HepG2 (cell line): Measurements from ENCODE around the gene GNB1. TPM values are rescaled to one million over a fixed set of nuclear protein-coding genes. Genes with fewer than 3 reads are reported as not detected.

Experiments
- ATAC-seq: fragments of 200-7000 bp; cut with Tn5 transposase; 3 replicates; pipeline ENCODE4 v1.9.1; 2020; ENCODE audit warnings: mild to moderate bottlenecking, moderate library complexity
- BruUV-seq: library from RNA; stranded (reverse); fragments of 400-500 nt; replicated peaks from 2 replicates; lab custom pipeline; 2021; lab: Mats Ljungman, UMichigan
- CTCF ChIA-PET: fragments of 300-600 bp; formaldehyde crosslinking; extraction: SDS; loops from one replicate; lab custom pipeline; 2021; ENCODE audit warnings: low total read pairs, inconsistent platforms, low intra/inter-chr PET ratio; lab: Yijun Ruan, JAX
- POLR2A ChIA-PET: fragments of 350-600 bp; sonication (Branson Sonifier 250); formaldehyde crosslinking; loops from one replicate; lab custom pipeline; 2020; ENCODE audit warnings: antibody characterized with exemption, inconsistent platforms; lab: Yijun Ruan, JAX
- DNase-seq: peaks from one replicate; pipeline ENCODE4 v3.0.0-alpha.2; 2015; ENCODE audit warnings: low spot score
- FAIRE-seq: peaks from 3 replicates; lab custom pipeline; 2011; peaks lifted over from hg19 to GRCh38; lab: Jason Lieb, UNC
- H2AFZ ChIP-seq: one replicate; pipeline ENCODE4 v1.6.1; 2011; ENCODE audit warnings: low read length, inconsistent platforms
- H3K27ac ChIP-seq: fragments of 300-600 bp; 3 replicates; pipeline ENCODE4 v1.8.0; 2011; ENCODE audit warnings: mixed run types, mild to moderate bottlenecking, mixed read lengths, low read length, inconsistent platforms; ENCODE audit not compliant: insufficient read depth; ENCODE audit errors: extremely low read length
- H3K27me3 ChIP-seq, 2 experiments: fragments of 200-600 bp in 1 of 2; 2 replicates in 1 of 2; 3 replicates in 1 of 2; pipeline versions ENCODE4 v1.6.0 to v1.8.0; 2011; ENCODE audit warnings: low read length in 2 of 2, mild to moderate bottlenecking in 2 of 2, moderate library complexity in 2 of 2, inconsistent platforms in 1 of 2; ENCODE audit not compliant: insufficient read depth in 2 of 2, control insufficient read depth in 1 of 2
- H3K36me3 ChIP-seq, 2 experiments: fragments of 200-600 bp in 1 of 2; replicated peaks in 1 of 2; 2 replicates in 1 of 2; 3 replicates in 1 of 2; pipeline versions ENCODE4 v1.5.1 to v1.8.0; 2011; ENCODE audit warnings: low read length in 2 of 2, inconsistent platforms in 1 of 2; ENCODE audit not compliant: insufficient read depth in 2 of 2, control insufficient read depth in 1 of 2
- H3K4me1 ChIP-seq: 2 replicates; pipeline ENCODE4 v1.5.1; 2012; ENCODE audit warnings: low read length, inconsistent platforms; ENCODE audit not compliant: insufficient read depth
- H3K4me2 ChIP-seq: 2 replicates; pipeline ENCODE4 v1.6.0; 2011; ENCODE audit warnings: low read depth, low read length, inconsistent platforms
- H3K4me3 ChIP-seq, 3 experiments: fragments of 200-600 bp in 1 of 3; sonication (generic), shearing (Covaris generic) in 1 of 3; replicated peaks in 1 of 3; 2 replicates each; pipeline ENCODE4 v1.5.1; 2011 to 2016; ENCODE audit warnings: low read length in 3 of 3, inconsistent platforms in 2 of 3, low read depth in 2 of 3, mild to moderate bottlenecking in 2 of 3, control low read depth in 1 of 3, mixed read lengths in 1 of 3; ENCODE audit not compliant: insufficient read depth in 1 of 3
- H3K79me2 ChIP-seq: one replicate; pipeline ENCODE4 v1.6.1; 2011; ENCODE audit warnings: low read length, inconsistent platforms; ENCODE audit not compliant: insufficient read depth
- H3K9ac ChIP-seq: 2 replicates; pipeline ENCODE4 v1.6.0; 2011; ENCODE audit warnings: mild to moderate bottlenecking, low read depth, low read length, inconsistent platforms; ENCODE audit not compliant: insufficient read depth
- H3K9me3 ChIP-seq: 2 replicates; pipeline ENCODE4 v1.5.1; 2012; ENCODE audit warnings: mild to moderate bottlenecking, low read length
- H4K20me1 ChIP-seq: 2 replicates; pipeline ENCODE4 v1.6.0; 2011; ENCODE audit warnings: inconsistent platforms, mild to moderate bottlenecking, low read length, moderate library complexity; ENCODE audit not compliant: insufficient read depth
- CREB1 ChIP-seq, 2 experiments: fragments of 450-650 bp in 1 of 2; IDR thresholded peaks; 2 replicates each; pipeline ENCODE4 v1.6.1; 2016 to 2017; ENCODE audit warnings: control low read depth in 1 of 2, mild to moderate bottlenecking in 1 of 2, missing compliant biosample characterization in 1 of 2, missing genetic modification characterization in 1 of 2
- ERF ChIP-seq: IDR thresholded peaks from 2 replicates; pipeline ENCODE4 v1.6.1; 2018; ENCODE audit warnings: missing biosample characterization, missing genetic modification reagents
- HNRNPLL ChIP-seq: fragments of 200-400 bp; formaldehyde crosslinking; IDR thresholded peaks from 2 replicates; pipeline ENCODE4 v1.6.1; 2017; ENCODE audit warnings: mild to moderate bottlenecking, low read depth, low read length; ENCODE audit not compliant: poor library complexity, severe bottlenecking
- ISL2 ChIP-seq: sonication (generic); formaldehyde crosslinking; IDR thresholded peaks from 2 replicates; pipeline ENCODE4 v1.5.0; 2020; ENCODE audit warnings: missing genetic modification reagents
- KLF12 ChIP-seq: sonication (generic); formaldehyde crosslinking; IDR thresholded peaks from 2 replicates; pipeline ENCODE4 v1.4.0; 2020; ENCODE audit warnings: missing genetic modification reagents, borderline replicate concordance
- KLF15 ChIP-seq: sonication (generic); formaldehyde crosslinking; IDR thresholded peaks from 2 replicates; pipeline ENCODE4 v1.8.1; 2023; ENCODE audit warnings: borderline replicate concordance, mild to moderate bottlenecking, inconsistent platforms, missing genetic modification reagents, mixed read lengths
- MTA3 ChIP-seq: sonication (generic); formaldehyde crosslinking; IDR thresholded peaks from 2 replicates; pipeline ENCODE4 v1.4.0; 2020; ENCODE audit warnings: missing genetic modification reagents
- NR3C1 ChIP-seq: sonication (generic); formaldehyde crosslinking; IDR thresholded peaks from 2 replicates; pipeline ENCODE4 v1.4.0; 2020; ENCODE audit warnings: missing genetic modification reagents
- PTBP1 ChIP-seq: fragments of 200-400 bp; formaldehyde crosslinking; IDR thresholded peaks from 2 replicates; pipeline ENCODE4 v1.6.1; 2018; ENCODE audit warnings: low read length, low read depth; ENCODE audit not compliant: poor library complexity, severe bottlenecking
- RBM39 ChIP-seq: fragments of 200-400 bp; formaldehyde crosslinking; IDR thresholded peaks from one replicate; pipeline ENCODE4 v1.6.1; 2018; ENCODE audit warnings: antibody characterized with exemption, mild to moderate bottlenecking, low read depth, low read length; ENCODE audit not compliant: poor library complexity, severe bottlenecking
- TP53 ChIP-seq: sonication (generic); formaldehyde crosslinking; conservative IDR thresholded peaks from 2 replicates; pipeline ENCODE4 v1.4.0; 2020; ENCODE audit warnings: missing genetic modification reagents
- WGBS: methylation state at CpG from one replicate; pipeline ENCODE4 v1.1.6; 2017; ENCODE audit warnings: low lambda C conversion rate; 5-methylcytosine and 5-hydroxymethylcytosine counted together
- in situ Hi-C: cut with HindIII; loops from 2 replicates; pipeline ENCODE4 v1.10.0; 2017; ENCODE audit warnings: low pct_unique_long_range_greater_than_20kb; ENCODE audit not compliant: extremely low pct_ligation_motif_present
- intact Hi-C: fragments of 100-400 bp; cut with micrococcal nuclease; formaldehyde crosslinking; loops from one replicate; pipeline ENCODE4 v1.10.0; 2022; ENCODE audit not compliant: unreplicated experiment
- polyA plus RNA-seq, 8 experiments: library from polyadenylated mRNA; depleted of rRNA in 3 of 8; stranded (reverse) in 7 of 8; unstranded in 1 of 8; fragments of >200 nt; fragmentation: Illumina TruSeq in 4 of 8; extraction: Trizol in 4 of 8; gene quantifications; 2 replicates each; pipeline versions ENCODE4 v1.2.1 to v1.2.3, GENCODE V29; 2011 to 2016; ENCODE audit warnings: low read depth in 4 of 8, missing spikeins in 1 of 8, mixed read lengths in 1 of 8; ENCODE audit not compliant: insufficient read depth in 1 of 8
- total RNA-seq, 5 experiments: library from RNA; depleted of rRNA; stranded (reverse); fragments of >200 nt; fragmentation: Illumina TruSeq; extraction: Trizol; gene quantifications; 2 replicates each; pipeline ENCODE4 v1.2.3, GENCODE V29; 2016; ENCODE audit warnings: low read depth in 1 of 5
- TF ChIP-seq, protein P1 (sequence below): sonication (generic); formaldehyde crosslinking; IDR thresholded peaks from 2 replicates; pipeline ENCODE4 v1.5.0; 2020; ENCODE audit warnings: missing genetic modification reagents
- TF ChIP-seq, protein P2 (sequence below): sonication (generic); formaldehyde crosslinking; IDR thresholded peaks from 2 replicates; pipeline ENCODE4 v1.5.0; 2020; ENCODE audit warnings: missing genetic modification reagents, mild to moderate bottlenecking, borderline replicate concordance
- TF ChIP-seq, protein P3 (sequence below): sonication (generic); formaldehyde crosslinking; IDR thresholded peaks from 2 replicates; pipeline ENCODE4 v1.9.0; 2022; ENCODE audit warnings: missing genetic modification reagents, mild to moderate bottlenecking, borderline replicate concordance
- TF ChIP-seq, protein P4 (sequence below): conservative IDR thresholded peaks from 2 replicates; pipeline ENCODE4 v1.6.1; 2018; ENCODE audit warnings: missing genetic modification reagents
- TF ChIP-seq, protein P5 (sequence below): sonication (generic); formaldehyde crosslinking; IDR thresholded peaks from 2 replicates; pipeline ENCODE4 v1.5.0; 2020; ENCODE audit warnings: mild to moderate bottlenecking, missing genetic modification reagents, moderate library complexity

GNB1 gene
- total and polyA plus RNA-seq, 2 of the 13 experiments (the other 11 are each of a cell fraction or from before 2014, with no cell fraction given) = 66.2 to 327 TPM

DNA sequence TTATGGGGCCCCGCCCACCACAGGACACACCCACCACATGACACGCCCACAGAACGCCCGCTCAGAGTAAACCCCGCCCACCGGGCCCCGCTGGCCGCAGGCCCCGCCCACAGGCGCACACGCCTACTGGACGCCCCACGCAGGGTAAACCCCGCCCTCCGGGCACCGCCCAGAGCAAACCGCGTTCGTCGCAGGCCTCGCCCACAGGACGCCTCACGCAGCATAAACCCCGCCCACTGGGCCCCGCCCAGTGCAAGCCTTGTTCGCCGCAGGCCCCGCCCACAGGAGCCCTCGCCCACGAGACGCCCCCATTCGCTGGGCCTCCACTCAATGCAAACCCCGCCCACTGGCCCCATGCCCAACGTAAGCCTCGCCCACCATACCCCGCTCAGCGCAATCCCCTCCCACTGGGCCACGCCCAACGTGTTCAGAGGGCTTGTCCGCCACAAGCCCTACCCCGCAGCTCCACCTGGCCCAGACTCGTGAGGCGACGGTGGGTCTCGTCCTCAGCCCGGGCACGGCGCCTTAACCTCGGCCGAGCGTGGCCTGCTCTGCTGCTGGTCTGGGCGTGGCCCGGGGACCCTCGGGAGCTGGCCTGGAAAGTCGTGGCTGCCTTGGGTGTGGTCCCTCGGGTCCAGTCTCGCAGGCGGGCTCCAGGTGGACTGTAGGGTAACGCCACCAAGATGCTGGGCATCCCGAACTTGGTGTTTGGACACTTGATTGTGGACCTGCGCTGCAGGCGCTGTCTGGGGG lies 28.6 kb upstream of the GNB1 start:
- no peaks in the 10 kb centered on the region for H3K9me3 ChIP-seq
- BruUV-seq = no TSS peak
- H3K4me1 ChIP-seq = peaks cover 65% of the 10 kb centered on the region
- H3K4me2 ChIP-seq = peak overlapping the region; percentile 90
- H3K27me3 ChIP-seq = peaks cover 6 to 10% of the 10 kb centered on the region in 2 experiments; a peak in 4 of 5 replicates
- DNase-seq (peak; percentile 96), ATAC-seq (peak; percentile 65), FAIRE-seq (peak; percentile 96)
- H3K36me3 ChIP-seq = no peaks in the 10 kb centered on the region
- WGBS = under 1% methylated on average over 30 of the region's 62 CpGs
- in situ Hi-C loops (no loop called here), intact Hi-C loops (no loop called here)
- H4K20me1 ChIP-seq = no peaks in the 10 kb centered on the region
- no peaks in the 10 kb centered on the region for H3K79me2 ChIP-seq
- peak overlapping the region; percentile 64 for H3K9ac ChIP-seq
- ChIA-PET POLR2A (interaction anchor here (0.6 to 1.5 kb wide), 6 partner anchors 11 to 142 kb away, joined by 3 to 10 read pairs (median 4); no protein-coding TSS in a partner anchor), CTCF (no interaction called here)
- H3K4me3 ChIP-seq = peak overlapping the region; percentile 49 to 75 (median 59); a peak in 5 of 6 replicates
- H3K27ac ChIP-seq = peak overlapping the region; percentile 70
- no peak overlapping the region for H2AFZ ChIP-seq
- peak; percentile 58; the same call in 1 of the 2 replicates for TF ChIP-seq CREB1 (IDR thresholded peaks at IDR 0.05)
- no peak; the same call in 1 of the 2 replicates for TF ChIP-seq CREB1 (CRISPR knock-in tag; IDR thresholded peaks at IDR 0.05)
- TF ChIP-seq, protein P1, sequence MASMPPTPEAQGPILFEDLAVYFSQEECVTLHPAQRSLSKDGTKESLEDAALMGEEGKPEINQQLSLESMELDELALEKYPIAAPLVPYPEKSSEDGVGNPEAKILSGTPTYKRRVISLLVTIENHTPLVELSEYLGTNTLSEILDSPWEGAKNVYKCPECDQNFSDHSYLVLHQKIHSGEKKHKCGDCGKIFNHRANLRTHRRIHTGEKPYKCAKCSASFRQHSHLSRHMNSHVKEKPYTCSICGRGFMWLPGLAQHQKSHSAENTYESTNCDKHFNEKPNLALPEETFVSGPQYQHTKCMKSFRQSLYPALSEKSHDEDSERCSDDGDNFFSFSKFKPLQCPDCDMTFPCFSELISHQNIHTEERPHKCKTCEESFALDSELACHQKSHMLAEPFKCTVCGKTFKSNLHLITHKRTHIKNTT = no peak
- TF ChIP-seq HNRNPLL = peak; percentile 84
- TF ChIP-seq NR3C1 (CRISPR knock-in tag) = no peak
- TF ChIP-seq, protein P2, sequence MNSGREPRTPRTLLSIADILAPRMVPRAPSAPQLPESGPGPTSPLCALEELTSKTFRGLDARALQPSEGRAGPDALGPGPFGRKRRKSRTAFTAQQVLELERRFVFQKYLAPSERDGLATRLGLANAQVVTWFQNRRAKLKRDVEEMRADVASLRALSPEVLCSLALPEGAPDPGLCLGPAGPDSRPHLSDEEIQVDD (CRISPR knock-in tag) = 0 out of 2 replicates have a peak, but pooled peaks have one; percentile 42
- peak; percentile 25 for TF ChIP-seq RBM39
- TF ChIP-seq, protein P3, sequence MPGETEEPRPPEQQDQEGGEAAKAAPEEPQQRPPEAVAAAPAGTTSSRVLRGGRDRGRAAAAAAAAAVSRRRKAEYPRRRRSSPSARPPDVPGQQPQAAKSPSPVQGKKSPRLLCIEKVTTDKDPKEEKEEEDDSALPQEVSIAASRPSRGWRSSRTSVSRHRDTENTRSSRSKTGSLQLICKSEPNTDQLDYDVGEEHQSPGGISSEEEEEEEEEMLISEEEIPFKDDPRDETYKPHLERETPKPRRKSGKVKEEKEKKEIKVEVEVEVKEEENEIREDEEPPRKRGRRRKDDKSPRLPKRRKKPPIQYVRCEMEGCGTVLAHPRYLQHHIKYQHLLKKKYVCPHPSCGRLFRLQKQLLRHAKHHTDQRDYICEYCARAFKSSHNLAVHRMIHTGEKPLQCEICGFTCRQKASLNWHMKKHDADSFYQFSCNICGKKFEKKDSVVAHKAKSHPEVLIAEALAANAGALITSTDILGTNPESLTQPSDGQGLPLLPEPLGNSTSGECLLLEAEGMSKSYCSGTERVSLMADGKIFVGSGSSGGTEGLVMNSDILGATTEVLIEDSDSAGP (CRISPR knock-in tag) = peak; percentile 1; the same call in 1 of the 2 replicates
- no peak for TF ChIP-seq PTBP1
- peak; percentile 23; the same call in 1 of the 2 replicates for TF ChIP-seq ISL2 (CRISPR knock-in tag)
- TF ChIP-seq, protein P4, sequence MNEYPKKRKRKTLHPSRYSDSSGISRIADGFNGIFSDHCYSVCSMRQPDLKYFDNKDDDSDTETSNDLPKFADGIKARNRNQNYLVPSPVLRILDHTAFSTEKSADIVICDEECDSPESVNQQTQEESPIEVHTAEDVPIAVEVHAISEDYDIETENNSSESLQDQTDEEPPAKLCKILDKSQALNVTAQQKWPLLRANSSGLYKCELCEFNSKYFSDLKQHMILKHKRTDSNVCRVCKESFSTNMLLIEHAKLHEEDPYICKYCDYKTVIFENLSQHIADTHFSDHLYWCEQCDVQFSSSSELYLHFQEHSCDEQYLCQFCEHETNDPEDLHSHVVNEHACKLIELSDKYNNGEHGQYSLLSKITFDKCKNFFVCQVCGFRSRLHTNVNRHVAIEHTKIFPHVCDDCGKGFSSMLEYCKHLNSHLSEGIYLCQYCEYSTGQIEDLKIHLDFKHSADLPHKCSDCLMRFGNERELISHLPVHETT (CRISPR knock-in tag) = 0 out of 2 replicates have a peak, but pooled peaks have one; percentile 18
- TF ChIP-seq, protein P5, sequence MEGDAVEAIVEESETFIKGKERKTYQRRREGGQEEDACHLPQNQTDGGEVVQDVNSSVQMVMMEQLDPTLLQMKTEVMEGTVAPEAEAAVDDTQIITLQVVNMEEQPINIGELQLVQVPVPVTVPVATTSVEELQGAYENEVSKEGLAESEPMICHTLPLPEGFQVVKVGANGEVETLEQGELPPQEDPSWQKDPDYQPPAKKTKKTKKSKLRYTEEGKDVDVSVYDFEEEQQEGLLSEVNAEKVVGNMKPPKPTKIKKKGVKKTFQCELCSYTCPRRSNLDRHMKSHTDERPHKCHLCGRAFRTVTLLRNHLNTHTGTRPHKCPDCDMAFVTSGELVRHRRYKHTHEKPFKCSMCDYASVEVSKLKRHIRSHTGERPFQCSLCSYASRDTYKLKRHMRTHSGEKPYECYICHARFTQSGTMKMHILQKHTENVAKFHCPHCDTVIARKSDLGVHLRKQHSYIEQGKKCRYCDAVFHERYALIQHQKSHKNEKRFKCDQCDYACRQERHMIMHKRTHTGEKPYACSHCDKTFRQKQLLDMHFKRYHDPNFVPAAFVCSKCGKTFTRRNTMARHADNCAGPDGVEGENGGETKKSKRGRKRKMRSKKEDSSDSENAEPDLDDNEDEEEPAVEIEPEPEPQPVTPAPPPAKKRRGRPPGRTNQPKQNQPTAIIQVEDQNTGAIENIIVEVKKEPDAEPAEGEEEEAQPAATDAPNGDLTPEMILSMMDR (CRISPR knock-in tag) = peak; percentile 31
- peak; percentile 53 for TF ChIP-seq ERF (CRISPR knock-in tag)
- TF ChIP-seq KLF15 (CRISPR knock-in tag) = 0 out of 2 replicates have a peak, but pooled peaks have one; percentile 50
- TF ChIP-seq KLF12 (CRISPR knock-in tag) = peak; percentile 94
- 0 out of 2 replicates have a peak, but pooled peaks have one; percentile 32 for TF ChIP-seq TP53 (CRISPR knock-in tag)
- no peak for TF ChIP-seq MTA3 (CRISPR knock-in tag)
